HG02678 (cell line): ENCODE data around the gene ZNF283.
"Not testable (repeated sequence)": the region's sequence is repeated elsewhere in the genome, so short reads cannot be mapped to it uniquely, and the experiment has no call there.

Experiments used
- ATAC-seq: cut with Tn5 transposase; IDR thresholded peaks from one replicate; pipeline ENCODE4 v1.9.1; 2021; ENCODE audit warnings: mild to moderate bottlenecking, moderate library complexity; ENCODE audit not compliant: unreplicated experiment

ZNF283 gene

GRCh38 chr19:43799502-43800142, 27.5 kb upstream of the ZNF283 start:
- ATAC-seq: no peak

- ATAC-seq: no peak
Measured at GRCh38 chr19:43802216-43802951, 24.7 kb upstream of the ZNF283 start, which contains the start of gene LYPD5. Gene LYPD5, minus strand, starts transcription at chr19:43802447. Its CDS starts 67 bp downstream, at chr19:43802380.

- ATAC-seq: no peak
Measured at GRCh38 chr19:43804432-43804831, 22.7 kb upstream of the ZNF283 start.

GRCh38 chr19:43806401-43806800, 20.7 kb upstream of the ZNF283 start:
- ATAC-seq: not testable (repeated sequence)

GRCh38 chr19:43806848-43807247, 20.3 kb upstream of the ZNF283 start:
- no peak for ATAC-seq

GRCh38 chr19:43807651-43808050, 19.5 kb upstream of the ZNF283 start:
- no peak for ATAC-seq

GRCh38 chr19:43809762-43810696, 17.1 kb upstream of the ZNF283 start:
- no peak for ATAC-seq

GRCh38 chr19:43811837-43812236, 15.3 kb upstream of the ZNF283 start:
- ATAC-seq: no peak

- no peak for ATAC-seq
Measured at GRCh38 chr19:43812259-43812658, 14.9 kb upstream of the ZNF283 start.

- no peak for ATAC-seq
Measured at GRCh38 chr19:43812688-43813087, 14.4 kb upstream of the ZNF283 start.

GRCh38 chr19:43814663-43815352, 12.3 kb upstream of the ZNF283 start:
- no peak for ATAC-seq

- not testable (repeated sequence) for ATAC-seq
Measured at GRCh38 chr19:43817454-43817853, 9.7 kb upstream of the ZNF283 start.

GRCh38 chr19:43818500-43818899, 8.6 kb upstream of the ZNF283 start:
- ATAC-seq: no peak

- no peak for ATAC-seq
Measured at GRCh38 chr19:43820098-43820883, 6.8 kb upstream of the ZNF283 start.

- no peak for ATAC-seq
Measured at GRCh38 chr19:43820884-43821215, 6.3 kb upstream of the ZNF283 start.

GRCh38 chr19:43823856-43824255, 3.3 kb upstream of the ZNF283 start:
- ATAC-seq: not testable (repeated sequence)

- not testable (repeated sequence) for ATAC-seq
Measured at GRCh38 chr19:43824572-43824971, 2.5 kb upstream of the ZNF283 start.

- ATAC-seq: no peak
Measured at GRCh38 chr19:43839139-43839538, 12.0 kb downstream of the ZNF283 start.

GRCh38 chr19:43842007-43842406, 14.9 kb downstream of the ZNF283 start:
- ATAC-seq: no peak

GRCh38 chr19:43847246-43847645, 20.1 kb downstream of the ZNF283 start:
- no peak for ATAC-seq
